SK-N-MC (cell line): ENCODE data around the gene POLR1G.

Source experiments
- DNase-seq: peaks from one replicate; pipeline ENCODE4 v3.0.0-alpha.2; 2011; ENCODE audit warnings: low read depth, low spot score
- H3K27ac ChIP-seq: fragments of 200-600 bp; sonication (generic); 2 replicates; pipeline ENCODE4 v1.5.1; 2016; ENCODE audit warnings: mixed run types
- H3K36me3 ChIP-seq: fragments of 200-600 bp; sonication (generic); 2 replicates; pipeline ENCODE4 v1.6.1; 2017; ENCODE audit warnings: antibody characterized with exemption, low read length, mixed read lengths; ENCODE audit not compliant: insufficient read depth
- H3K4me3 ChIP-seq: fragments of 200-600 bp; sonication (generic); 2 replicates; pipeline ENCODE4 v1.5.1; 2016
- H3K9ac ChIP-seq: fragments of 200-600 bp; sonication (generic); 2 replicates; pipeline ENCODE4 v1.8.0; 2017; ENCODE audit warnings: mixed run types, mixed read lengths; ENCODE audit not compliant: insufficient read length
- H3K9me3 ChIP-seq: fragments of 200-600 bp; sonication (generic); 2 replicates; pipeline ENCODE4 v1.6.1; 2017; ENCODE audit warnings: low read depth, mild to moderate bottlenecking, antibody characterized with exemption, low read length, moderate library complexity, mixed read lengths
- EZH2 ChIP-seq: fragments of 200-600 bp; sonication (generic); IDR thresholded peaks from one replicate; pipeline ENCODE4 v1.6.1; 2017; ENCODE audit warnings: antibody characterized with exemption
- FOXP2 ChIP-seq: optimal IDR thresholded peaks from 2 replicates; pipeline ENCODE3; 2011; ENCODE audit warnings: mild to moderate bottlenecking, moderate library complexity; ENCODE audit not compliant: insufficient read depth; ENCODE audit errors: extremely low read length, control extremely low read depth
- POLR2AphosphoS5 ChIP-seq: IDR thresholded peaks from 2 replicates; pipeline ENCODE4 v1.6.1; 2012; ENCODE audit warnings: mild to moderate bottlenecking, low read depth, low read length, borderline replicate concordance

Gene POLR1G

DNA sequence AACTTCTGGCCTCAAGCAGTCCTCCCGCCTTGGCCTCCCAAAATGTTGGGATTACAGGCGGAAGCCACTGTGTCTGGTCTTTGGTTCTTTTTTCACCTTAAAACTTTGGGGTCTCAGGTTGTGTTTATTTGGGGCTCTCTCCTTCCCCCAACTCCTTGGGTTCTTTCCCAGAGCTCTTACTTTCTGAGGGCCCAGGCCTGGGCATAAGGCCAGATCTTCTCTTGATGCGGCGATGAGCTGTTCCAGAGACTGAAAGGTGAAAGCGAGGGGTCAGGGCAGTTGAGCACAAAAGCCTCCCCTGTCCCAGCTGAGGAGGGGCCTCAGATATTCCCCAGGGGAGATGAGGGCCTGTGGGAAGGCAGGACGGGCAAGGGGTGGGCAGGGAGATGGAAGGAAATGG, 7.1 kb downstream of the POLR1G start:
- DNase-seq: no peak
- H3K27ac ChIP-seq: no peak overlapping the region
- H3K9me3 ChIP-seq: no peaks in the 10 kb centered on the region
- no peak overlapping the region for H3K4me3 ChIP-seq
- H3K9ac ChIP-seq: no peak overlapping the region
- TF ChIP-seq FOXP2 (no peak), EZH2 (no peak), POLR2AphosphoS5 (no peak)
- peaks cover 48% of the 10 kb centered on the region for H3K36me3 ChIP-seq

DNA sequence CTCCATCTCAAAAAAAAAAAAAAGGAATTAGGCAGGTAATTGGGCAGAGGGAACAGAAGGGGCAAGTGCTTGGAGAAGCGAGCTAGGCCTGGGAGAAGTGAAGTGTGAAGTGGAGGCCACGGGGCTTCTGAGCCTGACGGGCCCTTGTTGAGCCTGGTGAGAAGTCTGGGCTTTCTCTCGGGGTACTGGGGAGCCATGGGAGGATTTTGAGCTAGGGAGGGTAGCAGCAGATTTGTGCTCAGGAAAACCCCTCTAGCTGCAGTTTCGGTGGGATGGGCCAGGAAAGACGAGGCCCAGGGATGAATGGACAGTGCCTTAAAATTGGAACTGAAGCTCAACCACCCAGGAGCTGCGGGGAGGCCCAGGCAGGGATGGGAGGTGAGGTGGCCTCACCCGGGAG, 8.0 kb downstream of the POLR1G start:
- Histone ChIP-seq H3K9me3 (no peaks in the 10 kb centered on the region), H3K4me3 (no peak overlapping the region), H3K36me3 (peaks cover 48% of the 10 kb centered on the region), H3K9ac (no peak overlapping the region), H3K27ac (no peak overlapping the region)
- no peak for DNase-seq
- TF ChIP-seq EZH2 (no peak), POLR2AphosphoS5 (no peak), FOXP2 (no peak)

GRCh38 chr19:45417151-45417550, 10.7 kb downstream of the POLR1G start:
- H3K9me3 ChIP-seq: no peaks in the 10 kb centered on the region
- no peak overlapping the region for H3K4me3 ChIP-seq
- DNase-seq: no peak
- H3K36me3 ChIP-seq: peaks cover 56% of the 10 kb centered on the region
- no peak for TF ChIP-seq POLR2AphosphoS5
- TF ChIP-seq FOXP2: no peak
- TF ChIP-seq EZH2: no peak
- no peak overlapping the region for H3K9ac ChIP-seq
- H3K27ac ChIP-seq: no peak overlapping the region

- Histone ChIP-seq H3K27ac (no peak overlapping the region), H3K9me3 (no peaks in the 10 kb centered on the region), H3K36me3 (peaks cover 43% of the 10 kb centered on the region), H3K4me3 (no peak overlapping the region), H3K9ac (no peak overlapping the region)
- TF ChIP-seq FOXP2: no peak
- DNase-seq: no peak
Measured at GRCh38 chr19:45418802-45419201, 12.4 kb downstream of the POLR1G start.

- no peak overlapping the region for H3K4me3 ChIP-seq
Measured at GRCh38 chr19:45419396-45419795, 13.0 kb downstream of the POLR1G start.

DNA sequence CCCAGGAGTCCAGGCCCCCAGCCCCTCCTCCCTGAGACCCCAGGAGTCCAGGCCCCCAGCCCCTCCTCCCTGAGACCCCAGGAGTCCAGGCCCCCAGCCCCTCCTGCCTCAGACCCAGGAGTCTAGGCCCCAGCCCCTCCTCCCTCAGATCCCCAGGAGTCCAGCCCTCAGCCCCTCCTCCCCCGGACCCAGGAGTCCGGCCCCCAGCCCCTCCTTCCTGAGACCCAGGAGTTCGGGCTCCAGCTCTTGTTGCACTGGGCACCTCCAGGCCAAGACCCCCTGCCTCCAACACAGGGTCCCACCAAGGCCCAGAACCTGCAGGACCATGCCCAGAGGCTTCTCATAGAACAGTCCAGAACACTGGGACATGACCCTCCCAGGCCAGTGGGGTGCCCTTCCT, 13.5 kb downstream of the POLR1G start:
- TF ChIP-seq FOXP2 (no peak), POLR2AphosphoS5 (no peak), EZH2 (no peak)
- no peak overlapping the region for H3K9ac ChIP-seq

More at GRCh38 chr19:45419396-45419795, 13.0 kb downstream of the POLR1G start:
- Histone ChIP-seq H3K9me3 (no peaks in the 10 kb centered on the region), H3K36me3 (peaks cover 37% of the 10 kb centered on the region; the same call in 1 of the 2 replicates), H3K27ac (no peak overlapping the region), H3K9ac (no peak overlapping the region)
- no peak for DNase-seq
- TF ChIP-seq EZH2 (no peak), POLR2AphosphoS5 (no peak), FOXP2 (no peak)

DNA sequence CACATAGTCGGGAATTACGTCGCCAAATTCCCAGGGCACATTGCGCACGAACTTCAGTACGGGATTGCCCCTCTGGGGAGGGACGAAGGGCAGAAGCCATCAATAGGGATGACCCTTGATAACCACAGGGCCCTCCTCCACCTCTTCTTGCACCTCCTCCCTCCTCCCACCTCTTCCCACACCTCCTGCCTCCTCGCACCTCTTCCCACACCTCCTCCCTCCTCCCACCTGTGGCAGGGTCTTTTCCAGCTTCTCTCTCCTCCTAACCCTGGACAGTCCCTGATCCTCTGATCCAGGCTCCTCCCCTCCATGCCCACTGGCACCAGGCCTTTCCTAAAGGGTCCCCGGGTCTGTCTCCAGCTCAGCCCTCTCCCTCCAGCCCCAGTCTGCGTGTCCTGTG, 13.9 kb downstream of the POLR1G start:
- DNase-seq: no peak
- TF ChIP-seq POLR2AphosphoS5: no peak
- H3K4me3 ChIP-seq: no peak overlapping the region
- peaks cover 31% of the 10 kb centered on the region; the same call in 1 of the 2 replicates for H3K36me3 ChIP-seq
- H3K9ac ChIP-seq: no peak overlapping the region
- no peaks in the 10 kb centered on the region for H3K9me3 ChIP-seq
- no peak overlapping the region for H3K27ac ChIP-seq

More for the DNA sequence above, 13.5 kb downstream of the POLR1G start:
- no peak overlapping the region for H3K4me3 ChIP-seq
- H3K9me3 ChIP-seq: no peaks in the 10 kb centered on the region
- DNase-seq: no peak
- no peak overlapping the region for H3K27ac ChIP-seq
- H3K36me3 ChIP-seq: peaks cover 32% of the 10 kb centered on the region; the same call in 1 of the 2 replicates

GRCh38 chr19:45420871-45421270, 14.4 kb downstream of the POLR1G start:
- DNase-seq: no peak
- no peaks in the 10 kb centered on the region for H3K9me3 ChIP-seq
- TF ChIP-seq POLR2AphosphoS5 (no peak), EZH2 (no peak)

DNA sequence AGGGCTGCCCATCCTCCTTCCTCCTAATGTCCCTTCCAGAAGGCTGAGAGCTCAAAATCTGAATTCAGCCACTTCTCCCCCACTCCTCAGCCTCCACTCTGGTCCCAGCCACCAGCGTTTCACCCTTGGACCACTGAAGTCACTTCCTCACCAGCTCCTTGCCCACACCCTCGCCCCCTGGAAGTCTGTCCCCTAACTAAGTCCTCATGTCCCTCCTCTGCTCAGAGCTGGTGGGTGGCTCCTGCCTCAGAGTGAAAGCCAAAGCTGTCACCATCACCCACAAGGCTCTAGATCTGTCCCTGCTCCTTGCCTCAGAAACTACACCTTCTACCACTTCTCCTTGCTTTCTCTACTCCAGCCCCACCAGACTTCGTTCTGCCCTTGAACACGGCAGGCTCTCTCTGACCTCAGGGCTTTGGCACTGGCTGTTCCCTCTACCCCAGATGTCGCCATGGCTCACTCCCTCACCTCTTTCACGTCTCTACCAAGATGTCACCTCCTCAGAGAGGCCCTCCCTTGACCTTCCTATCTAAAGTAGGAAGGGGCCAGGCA, 15.6 kb downstream of the POLR1G start:
- H3K36me3 ChIP-seq: peaks cover 23% of the 10 kb centered on the region; the same call in 1 of the 2 replicates
- no peak for TF ChIP-seq POLR2AphosphoS5
- TF ChIP-seq FOXP2: no peak
- no peak for TF ChIP-seq EZH2
- no peaks in the 10 kb centered on the region for H3K9me3 ChIP-seq
- no peak overlapping the region for H3K9ac ChIP-seq
- no peak for DNase-seq
- H3K4me3 ChIP-seq: no peak overlapping the region
- no peak overlapping the region for H3K27ac ChIP-seq

More at GRCh38 chr19:45420871-45421270, 14.4 kb downstream of the POLR1G start:
- no peak overlapping the region for H3K27ac ChIP-seq
- H3K4me3 ChIP-seq: no peak overlapping the region
- H3K9ac ChIP-seq: no peak overlapping the region
- peaks cover 26% of the 10 kb centered on the region; the same call in 1 of the 2 replicates for H3K36me3 ChIP-seq
